ENCODE measurements around the gene DCLK2.
A peak's percentile ranks its signal among the peaks of the same experiment; 100 is the strongest.

Gene DCLK2

GRCh38 chr4:150286656-150287055, 208.4 kb downstream of the DCLK2 start:
- DNase-seq, result no peak

GRCh38 chr4:150289198-150289597, 211.0 kb downstream of the DCLK2 start:
- DNase-seq, result no peak

GRCh38 chr4:150289881-150290280, 211.6 kb downstream of the DCLK2 start:
- no peak for DNase-seq

- peak; percentile 70 for DNase-seq
Measured at GRCh38 chr4:150297861-150298474, 219.7 kb downstream of the DCLK2 start.

GRCh38 chr4:150299816-150300215, 221.6 kb downstream of the DCLK2 start:
- peak; percentile 23 for DNase-seq

- no peak for DNase-seq
Measured at GRCh38 chr4:150302553-150302952, 224.3 kb downstream of the DCLK2 start.

GRCh38 chr4:150305995-150306394, 227.8 kb downstream of the DCLK2 start:
- no peak for DNase-seq

- no peak for DNase-seq
Measured at GRCh38 chr4:150306719-150307118, 228.5 kb downstream of the DCLK2 start.

Measured in NCI-H1694 treated with DMSO at 0.1 percent for 48 hours (cell line).